Epidermal melanocyte (primary cell): ENCODE data around the gene TXNRD1.
"Not testable (repeated sequence)": the region's sequence is repeated elsewhere in the genome, so short reads cannot be mapped to it uniquely, and the experiment has no call there.

ENCODE experiments used
- DNase-seq: peaks from one replicate; pipeline ENCODE4 v3.0.0; 2011; ENCODE audit warnings: low spot score; ENCODE audit not compliant: insufficient read length

TXNRD1 gene

DNA sequence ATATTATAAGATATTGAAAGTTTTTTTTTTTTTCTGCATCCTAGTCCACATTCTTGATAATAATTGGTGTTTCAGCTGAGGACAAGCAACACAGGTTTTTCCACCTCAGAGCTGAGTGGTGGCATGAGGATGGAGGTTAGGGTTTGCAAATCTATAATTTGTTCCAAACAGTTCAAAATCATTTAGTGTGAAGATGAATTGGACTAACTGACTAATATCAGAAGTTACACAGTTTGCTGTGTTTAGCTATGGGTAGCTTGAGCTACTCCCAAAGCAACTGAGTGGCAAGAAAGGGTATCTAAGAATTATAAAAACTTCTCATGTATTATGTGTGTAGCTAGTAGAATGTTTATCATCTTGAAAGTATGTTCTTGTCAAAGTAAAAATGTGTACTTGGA is 105.0 kb downstream of the TXNRD1 start:
- DNase-seq: no peak

DNA sequence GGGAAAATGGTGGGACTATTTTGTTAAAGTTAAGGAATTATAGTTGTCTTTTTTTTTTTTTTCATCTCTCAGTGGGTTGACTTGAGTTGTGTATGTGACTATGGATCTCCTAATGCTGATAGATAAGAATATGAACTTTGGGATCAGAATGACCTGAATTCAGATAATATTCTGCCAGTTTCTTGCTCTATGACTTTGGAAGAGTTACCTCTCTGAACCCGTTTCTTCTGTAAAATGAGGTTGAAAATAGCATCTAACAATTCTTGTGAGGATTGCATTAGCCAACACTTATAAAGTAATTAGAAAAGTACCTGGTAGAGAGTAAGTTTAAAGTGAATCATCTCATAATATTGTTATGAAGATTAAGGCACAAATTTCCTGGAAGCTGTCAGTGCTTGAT is 106.4 kb downstream of the TXNRD1 start:
- no peak for DNase-seq

DNA sequence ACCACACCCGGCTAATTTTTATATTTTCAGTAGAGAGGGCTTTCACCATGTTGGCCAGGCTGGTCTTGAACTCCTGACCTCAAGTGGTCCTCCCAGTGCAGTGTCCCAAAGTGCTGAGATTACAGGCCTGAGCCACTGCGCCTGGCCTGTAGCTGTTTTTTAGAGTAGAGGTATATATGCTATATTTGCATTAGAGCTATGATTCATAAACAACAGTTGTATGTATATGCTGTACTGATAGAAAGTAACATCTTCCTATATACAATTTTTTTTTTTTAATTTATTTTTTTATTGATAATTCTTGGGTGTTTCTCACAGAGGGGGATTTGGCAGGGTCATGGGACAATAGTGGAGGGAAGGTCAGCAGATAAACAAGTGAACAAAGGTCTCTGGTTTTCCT is 107.0 kb downstream of the TXNRD1 start:
- not testable (repeated sequence) for DNase-seq

DNA sequence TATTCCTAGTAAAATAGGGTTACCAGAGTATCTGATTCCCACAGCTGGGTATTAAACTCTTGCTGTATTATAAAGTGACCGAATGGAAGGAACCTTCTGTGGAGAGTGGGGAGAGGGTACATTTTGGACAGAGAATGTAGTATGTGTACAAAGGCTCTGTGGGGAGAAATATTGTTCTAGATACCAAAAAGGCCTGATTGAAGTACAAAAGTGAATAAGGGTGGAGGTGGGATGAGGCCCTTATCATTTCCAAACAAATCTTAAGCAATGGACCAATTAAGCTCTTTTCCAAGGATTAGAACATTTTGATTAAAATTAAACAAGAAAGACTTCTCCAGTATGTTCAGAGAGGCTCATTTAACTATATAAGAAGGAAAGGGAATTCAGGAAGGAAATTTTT is 108.3 kb downstream of the TXNRD1 start:
- DNase-seq: no peak

DNA sequence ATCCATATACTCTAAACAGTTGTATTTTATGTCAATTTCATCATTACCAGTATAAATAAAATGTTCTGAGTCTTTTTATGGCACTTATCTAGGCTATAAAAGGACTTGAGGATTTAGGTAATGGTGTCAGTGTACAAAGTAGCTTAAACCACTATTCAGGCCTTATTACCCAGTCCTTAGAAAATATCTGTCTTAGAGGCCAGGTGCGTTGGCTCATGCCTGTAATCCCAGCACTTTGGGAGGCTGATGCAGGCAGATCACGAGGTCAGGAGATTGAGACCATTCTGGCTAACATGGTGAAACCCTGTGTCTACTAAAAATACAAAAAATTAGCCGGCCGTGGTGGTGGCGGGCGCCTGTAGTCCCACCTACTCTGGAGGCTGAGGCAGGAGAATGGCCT is 112.7 kb downstream of the TXNRD1 start:
- DNase-seq: not testable (repeated sequence)

DNA sequence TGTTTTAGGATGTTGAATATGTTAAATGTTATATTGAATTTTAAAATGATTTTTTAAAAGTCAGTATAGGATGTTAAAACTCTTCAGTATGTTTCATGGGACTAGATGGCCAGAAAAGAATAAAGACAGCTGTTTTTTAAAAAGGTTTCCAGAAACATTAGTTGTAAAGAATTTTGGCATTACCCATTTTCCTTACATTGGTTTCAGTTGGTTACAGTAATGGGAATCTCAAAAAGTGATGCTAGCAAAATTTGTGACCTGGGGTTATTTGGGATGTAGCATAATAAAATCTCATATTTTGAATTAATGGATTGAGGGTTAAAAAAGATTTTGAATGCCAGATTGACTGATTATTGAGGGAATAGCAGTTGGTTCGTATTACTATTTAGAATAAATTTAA is 113.2 kb downstream of the TXNRD1 start:
- DNase-seq: no peak

DNA sequence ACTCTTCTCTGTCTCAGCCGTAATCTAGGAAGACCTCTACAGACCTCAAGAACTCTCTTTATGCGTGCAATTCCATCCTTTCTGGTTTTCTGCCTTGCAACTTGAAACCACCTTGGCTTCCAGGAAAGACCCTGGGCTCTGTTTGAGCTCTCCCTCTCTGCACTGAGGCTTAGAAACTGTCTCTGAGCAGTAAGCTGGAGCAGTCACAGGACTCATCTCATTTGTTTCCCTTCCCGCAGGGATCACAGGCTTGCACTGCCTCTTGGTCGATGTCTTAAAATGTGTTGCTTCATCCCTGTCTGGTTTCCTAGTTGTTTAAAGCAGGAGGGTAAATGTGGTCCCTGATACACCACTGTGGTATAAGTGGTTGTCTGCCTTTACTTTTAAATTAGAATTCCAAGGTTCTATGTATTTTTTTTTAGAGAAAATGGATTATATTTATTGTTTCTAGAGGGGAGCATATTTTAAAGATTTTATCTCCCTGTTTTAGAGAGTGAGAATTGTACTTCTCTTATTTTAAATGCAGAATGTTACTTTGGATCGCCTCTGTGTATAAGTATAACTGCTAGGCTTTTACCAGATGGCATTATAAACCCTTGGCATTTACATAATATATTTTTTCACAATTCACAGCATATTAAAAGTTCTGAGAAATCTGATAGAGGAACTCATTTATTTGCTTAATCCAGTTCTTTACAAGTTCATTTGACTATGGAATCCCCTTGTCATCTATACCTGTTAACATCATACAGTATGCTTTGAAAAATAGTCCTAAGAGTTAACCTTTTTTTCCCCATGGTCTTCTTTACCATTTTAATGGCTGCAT is 114.3 kb downstream of the TXNRD1 start:
- DNase-seq: no peak

DNA sequence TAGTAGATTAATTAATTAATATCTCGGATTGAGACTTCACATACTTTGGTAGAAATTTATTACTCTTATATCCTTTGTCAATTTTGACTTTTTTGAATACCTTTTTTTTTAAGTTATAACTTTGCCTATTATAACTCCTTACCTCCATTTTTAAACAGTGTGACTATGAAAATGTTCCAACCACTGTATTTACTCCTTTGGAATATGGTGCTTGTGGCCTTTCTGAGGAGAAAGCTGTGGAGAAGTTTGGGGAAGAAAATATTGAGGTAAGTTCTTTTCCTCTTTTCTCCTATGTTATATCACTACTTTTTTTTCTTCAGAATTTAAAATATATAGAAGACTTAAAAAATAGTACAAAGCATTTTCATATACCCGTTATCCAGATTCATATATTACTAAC is 115.8 kb downstream of the TXNRD1 start:
- DNase-seq: no peak

DNA sequence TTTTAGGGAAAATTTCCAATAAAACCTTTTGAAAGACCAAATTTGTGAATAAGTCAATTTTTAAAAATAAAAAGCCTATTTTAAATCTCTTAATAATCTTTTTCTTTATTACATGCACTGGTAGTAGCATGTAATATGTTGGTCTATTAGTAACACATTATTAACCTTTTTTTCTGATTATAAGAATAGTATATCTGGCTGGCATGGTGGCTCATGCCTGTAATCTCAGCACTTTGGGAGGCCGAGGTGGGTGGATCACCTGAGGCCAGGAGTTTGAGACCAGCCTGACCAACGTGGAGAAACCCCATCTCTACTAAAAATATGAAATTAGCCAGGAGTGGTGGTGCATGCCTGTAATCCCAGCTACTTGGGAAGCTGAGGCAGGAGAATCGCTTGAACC is 116.7 kb downstream of the TXNRD1 start:
- DNase-seq: not testable (repeated sequence)

DNA sequence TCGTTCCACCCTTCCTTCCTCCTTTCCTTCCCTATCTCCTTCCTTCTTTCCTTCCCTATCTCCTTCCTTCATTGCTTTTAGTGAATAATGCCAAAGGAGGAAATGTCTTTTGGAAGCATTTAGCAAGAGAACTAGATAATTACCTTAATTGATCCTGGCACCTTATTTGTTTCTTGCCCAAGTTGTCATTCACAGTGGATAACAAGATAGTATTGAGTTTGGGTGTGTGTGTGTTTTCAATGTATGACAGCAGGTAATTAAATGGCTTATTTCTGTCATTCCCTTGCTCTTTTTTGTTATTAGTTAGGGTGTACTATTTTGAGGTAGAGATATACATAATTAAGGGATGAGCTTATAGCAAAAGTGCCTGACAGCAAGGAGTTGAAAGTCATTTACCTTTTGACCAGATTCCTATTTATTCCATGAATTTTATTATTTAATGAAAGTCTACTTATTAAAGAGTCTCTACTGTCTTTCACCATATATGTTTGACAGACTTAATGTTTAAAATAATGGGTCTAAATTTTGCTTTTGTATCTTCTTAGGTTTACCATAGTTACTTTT is 118.2 kb downstream of the TXNRD1 start:
- no peak for DNase-seq

DNA sequence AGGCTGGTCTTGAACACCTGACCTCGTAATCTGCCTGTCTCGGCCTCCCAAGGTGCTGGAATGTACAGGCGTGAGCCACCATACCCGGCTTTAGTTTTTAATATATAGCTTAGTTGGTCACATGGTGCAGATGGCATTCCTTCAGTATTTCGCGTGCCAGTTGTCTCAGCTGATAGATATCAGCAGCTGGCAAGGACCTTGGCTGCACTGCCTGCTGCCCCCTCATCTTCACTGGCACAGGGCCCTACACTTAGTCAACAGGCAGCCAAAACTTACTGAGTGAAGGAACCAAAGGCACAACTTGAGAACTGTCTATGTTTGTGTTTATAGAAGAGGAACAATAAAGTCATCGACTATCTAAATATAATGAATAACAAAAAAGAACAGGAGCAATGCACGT is 119.0 kb downstream of the TXNRD1 start:
- no peak for DNase-seq

DNA sequence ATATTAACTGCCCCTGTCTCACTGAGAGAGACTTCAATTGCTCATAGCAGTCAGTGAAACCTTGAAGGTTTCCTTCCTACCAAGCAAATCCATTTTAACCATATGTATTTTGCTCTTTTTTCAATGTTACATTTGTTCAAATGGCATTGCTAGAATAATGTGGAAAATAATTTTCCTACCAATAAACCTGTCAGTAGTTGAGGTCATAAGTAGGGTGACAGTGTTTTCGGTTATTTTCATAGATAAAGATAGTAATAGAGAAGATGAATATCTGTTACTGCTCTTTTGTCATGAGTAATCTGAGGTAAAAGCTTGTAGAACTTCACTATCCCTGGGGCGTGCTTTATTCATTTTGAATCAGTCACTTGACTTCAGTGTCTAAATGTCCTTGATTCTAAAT is 120.5 kb downstream of the TXNRD1 start:
- DNase-seq: no peak

DNA sequence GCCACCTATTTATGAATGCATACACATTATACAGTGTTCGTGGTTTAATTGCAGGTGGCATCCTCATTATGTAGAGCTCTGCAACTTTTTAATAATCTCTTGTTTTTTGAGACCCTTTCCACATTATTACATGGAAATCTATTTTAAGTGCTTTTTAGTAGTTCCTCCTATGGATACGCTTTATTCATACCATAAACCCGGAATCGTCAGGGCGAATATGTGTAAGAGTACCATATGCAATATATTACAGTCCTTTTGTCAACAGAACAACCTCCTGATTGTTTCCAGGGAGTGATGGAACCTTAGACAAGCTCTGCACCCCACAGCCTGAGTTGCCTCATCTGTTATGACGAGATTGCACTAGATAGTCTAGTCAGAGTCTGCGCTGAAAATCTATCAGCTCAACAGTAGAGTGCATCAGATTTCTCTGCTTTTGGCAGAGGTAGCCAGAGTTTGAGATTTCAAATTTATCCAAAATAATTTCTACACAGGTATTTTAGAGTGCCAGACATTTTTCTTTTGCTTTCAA is 121.5 kb downstream of the TXNRD1 start:
- no peak for DNase-seq

DNA sequence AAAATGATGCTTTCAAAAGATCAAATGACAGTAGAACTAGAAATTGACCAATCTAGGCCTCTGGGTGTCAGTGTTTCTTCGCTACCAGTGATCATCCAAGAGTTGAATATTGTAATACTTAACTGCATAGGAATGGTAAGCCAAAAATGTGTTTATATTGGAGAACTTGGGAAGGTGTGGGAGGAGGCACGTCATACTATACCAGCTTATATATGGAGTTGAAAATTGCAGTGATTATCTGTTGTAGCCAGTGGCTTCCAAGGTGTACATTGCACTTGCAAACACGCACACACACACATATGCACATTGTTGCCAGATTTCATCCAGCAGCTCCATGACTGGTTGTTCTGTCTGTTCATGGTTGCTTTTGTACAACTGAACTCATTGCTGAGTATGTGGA is 124.1 kb downstream of the TXNRD1 start:
- no peak for DNase-seq

DNA sequence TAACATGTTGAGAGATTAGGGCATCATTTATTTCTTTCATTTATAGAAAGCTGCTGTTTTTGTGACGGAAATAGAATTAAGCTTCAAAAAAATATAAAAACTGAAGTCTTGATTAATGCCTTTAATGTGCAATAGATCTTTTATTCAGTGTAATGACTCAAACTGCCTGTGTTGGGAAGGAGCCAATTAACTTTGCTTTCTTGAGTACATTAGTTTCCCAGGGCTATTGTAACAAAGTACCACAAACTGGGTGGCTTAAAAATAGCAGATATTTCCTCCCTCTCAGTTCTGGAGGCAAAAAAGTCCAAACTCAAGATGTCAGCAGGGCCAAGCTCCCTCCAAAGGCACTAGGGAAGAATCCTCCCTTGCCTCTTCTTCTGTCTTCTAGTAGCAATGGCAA is 124.6 kb downstream of the TXNRD1 start:
- DNase-seq: no peak

DNA sequence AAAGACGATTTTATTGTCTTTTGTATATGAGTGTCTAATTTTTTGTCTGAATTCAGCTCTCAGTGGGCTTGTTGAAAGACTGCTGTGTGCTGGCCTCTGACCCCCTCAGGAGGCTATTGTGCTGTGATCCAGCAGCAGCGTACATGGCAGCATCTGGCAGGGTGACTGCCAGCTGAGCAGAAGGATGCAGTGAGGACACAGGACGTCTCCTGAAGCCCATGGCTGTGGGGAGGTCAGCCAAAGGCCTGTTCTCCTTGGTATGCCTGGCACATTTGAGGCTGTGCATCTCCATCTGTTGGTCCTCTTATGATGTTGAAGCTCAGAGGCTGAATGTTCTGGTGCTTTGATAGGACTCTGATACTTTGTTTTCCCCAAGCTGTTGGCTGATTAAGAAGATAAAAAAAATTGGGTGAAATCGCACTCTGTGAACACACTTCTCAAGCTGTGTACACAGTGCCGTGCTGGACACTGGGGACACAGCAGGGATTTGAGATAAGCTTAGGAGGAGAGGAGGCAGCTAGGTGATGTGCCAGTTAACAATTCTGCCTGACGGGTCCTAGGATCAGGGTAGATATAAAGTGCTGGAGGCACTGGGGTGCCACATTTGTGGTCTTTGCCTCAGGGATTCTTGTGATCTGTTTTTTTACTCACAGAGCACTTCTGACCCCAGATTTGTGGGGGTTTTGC is 125.5 kb downstream of the TXNRD1 start:
- DNase-seq: no peak

DNA sequence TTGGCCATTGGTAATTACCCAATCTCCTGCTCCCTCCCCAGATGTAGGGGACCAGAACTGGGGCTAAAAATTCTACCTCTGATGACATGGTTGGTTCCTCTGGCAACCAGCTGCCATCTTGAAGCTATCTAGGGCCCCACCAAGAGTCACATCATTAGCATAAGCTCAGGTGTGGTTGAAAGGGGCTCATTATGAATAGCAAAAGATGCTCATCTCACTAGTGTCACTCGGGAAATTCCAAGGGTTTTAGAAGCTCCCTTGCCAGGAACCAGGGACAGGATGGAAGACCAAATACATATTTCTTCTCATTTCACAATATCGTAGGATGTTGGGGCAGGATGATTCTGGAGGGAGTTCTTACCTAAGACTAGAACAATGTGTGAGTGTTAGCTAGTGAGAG is 126.6 kb downstream of the TXNRD1 start:
- DNase-seq: no peak

DNA sequence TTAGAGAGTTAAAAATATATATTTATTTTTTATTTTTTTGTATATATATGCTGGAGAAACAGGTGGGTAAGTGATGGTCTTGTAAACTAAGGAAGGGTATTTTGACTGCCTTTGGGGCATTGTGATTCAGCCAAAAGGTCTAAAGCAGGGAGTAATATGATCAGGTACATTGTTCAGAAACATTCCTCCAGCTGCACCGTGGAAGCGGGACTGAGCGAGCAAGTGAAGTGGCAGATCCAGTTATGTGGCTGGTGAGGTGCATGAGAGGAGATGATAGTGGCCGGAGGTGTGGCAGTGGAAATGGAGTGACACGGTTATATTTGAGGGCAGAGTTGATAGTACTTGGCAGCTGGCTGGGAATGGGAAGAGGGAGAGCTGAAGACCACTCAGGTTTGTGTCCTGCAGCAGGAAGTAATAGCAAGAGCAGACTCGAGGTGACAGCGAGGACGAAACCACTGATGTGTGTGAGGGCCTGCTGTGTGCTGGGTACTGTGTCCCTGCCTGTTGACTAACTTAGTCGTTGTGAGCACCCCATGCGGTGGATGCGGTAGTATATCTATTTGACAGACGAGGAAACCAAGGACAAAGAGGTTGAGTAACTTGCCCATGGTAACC is 127.2 kb downstream of the TXNRD1 start:
- DNase-seq: no peak

DNA sequence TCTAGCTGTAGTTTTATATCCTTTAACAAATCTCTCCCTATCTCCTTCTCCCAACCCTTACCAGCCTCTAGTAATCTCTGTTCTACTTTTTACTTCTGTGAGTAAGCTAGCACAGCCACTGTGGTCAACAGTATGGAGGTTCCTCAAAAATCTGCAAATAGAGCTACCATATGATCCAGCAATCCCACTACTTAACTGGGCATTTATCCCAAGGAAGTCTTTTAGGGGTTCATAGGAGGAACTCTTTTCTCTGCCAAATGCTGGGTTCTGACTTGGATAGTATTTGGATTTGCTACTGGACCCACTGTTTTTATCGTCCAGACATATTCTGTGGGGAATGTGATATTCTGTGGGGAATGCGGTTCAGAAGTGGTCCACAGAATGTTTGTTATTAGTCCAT is 129.1 kb downstream of the TXNRD1 start:
- DNase-seq: no peak

DNA sequence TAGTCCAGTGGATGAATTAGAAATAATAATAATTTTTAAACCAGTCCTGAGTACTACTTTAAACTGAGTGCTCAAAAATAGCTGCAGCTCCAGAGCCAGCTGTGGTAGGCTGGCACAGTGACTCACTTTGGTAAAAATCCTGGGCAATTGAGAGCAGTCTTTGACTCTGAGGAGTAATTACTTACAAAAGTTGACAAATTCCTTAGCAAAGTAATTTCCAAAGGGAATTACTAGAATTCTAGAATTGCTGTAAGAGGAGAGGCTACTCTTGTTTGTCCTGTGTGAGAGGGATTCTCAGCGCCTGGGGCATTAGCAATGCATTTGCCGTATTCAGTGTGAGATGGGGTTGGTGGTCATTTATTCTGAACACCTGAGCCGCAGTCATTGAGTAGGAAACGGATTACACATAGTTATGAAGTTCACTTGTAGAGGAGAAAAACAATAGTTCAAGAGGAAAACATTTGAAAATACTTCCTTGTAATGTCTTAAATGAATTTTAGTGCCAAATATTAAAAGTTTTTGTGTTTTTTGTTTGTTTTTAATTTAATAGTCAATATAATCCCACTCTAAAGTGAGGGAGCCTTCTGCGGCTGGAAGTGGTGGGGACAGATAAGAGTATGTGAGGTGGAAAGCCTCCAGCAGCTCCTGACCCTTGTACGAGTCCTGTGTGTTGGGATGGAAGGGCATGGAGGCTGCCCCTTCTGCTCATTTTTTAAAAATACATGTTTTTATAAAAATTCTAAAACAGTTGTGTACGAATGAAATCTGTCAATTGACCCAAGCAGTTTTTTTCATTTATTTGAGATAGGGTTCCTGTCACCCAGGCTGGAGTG is 129.9 kb downstream of the TXNRD1 start:
- no peak for DNase-seq
